HG03060 (cell line): Measurements from ENCODE around the gene SPRR2B.
"Not testable (repeated sequence)": the region's sequence is repeated elsewhere in the genome, so short reads cannot be mapped to it uniquely, and the experiment has no call there.

Source experiments
- ATAC-seq: cut with Tn5 transposase; IDR thresholded peaks from one replicate; pipeline ENCODE4 v1.9.1; 2021; ENCODE audit warnings: low read depth, moderate number of reproducible peaks; ENCODE audit not compliant: unreplicated experiment

SPRR2B gene

DNA sequence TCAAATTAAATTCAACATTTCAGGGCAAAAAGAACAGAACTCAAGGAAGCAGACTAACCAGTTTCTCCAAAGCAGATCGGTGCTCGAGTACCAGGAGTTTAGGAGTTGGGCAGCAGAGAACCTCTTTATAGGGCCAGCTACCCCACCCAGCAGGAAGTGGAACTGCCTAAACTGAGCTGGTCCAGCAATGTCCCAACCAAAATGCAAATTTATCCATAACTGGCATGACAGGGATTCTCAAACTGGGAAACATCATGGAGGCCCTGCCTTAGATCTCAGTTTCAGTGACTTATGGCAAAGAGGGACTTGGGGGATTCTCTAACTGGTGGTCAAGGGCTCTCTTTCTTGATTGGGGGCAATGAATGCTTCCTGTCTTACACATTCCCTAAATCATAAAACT lies at the start of gene SPRR2B:
SPRR2B (minus strand) TSS at position 101 of the 400 bp plus-strand sequence. CDS start 772 bp downstream, outside the sequence.
- no peak for ATAC-seq

DNA sequence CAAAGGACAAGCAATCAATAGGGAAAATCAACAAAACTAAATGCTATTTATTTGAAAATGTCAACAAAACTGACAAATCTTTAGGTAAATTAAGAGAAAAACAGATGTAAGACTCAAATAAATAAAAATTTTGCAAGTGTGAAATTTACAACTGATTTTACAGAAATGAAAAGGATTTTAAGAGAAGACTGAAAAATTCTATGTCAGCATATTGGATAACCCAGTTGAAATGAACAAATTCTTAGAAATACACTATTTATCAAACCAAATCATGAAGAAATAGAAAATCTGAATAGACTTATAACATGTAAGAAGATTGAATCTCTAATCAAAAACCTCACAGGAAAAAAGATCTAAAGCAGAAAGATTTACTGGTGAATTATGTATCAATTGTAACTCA lies 49.5 kb upstream of the SPRR2B start:
- ATAC-seq: no peak

DNA sequence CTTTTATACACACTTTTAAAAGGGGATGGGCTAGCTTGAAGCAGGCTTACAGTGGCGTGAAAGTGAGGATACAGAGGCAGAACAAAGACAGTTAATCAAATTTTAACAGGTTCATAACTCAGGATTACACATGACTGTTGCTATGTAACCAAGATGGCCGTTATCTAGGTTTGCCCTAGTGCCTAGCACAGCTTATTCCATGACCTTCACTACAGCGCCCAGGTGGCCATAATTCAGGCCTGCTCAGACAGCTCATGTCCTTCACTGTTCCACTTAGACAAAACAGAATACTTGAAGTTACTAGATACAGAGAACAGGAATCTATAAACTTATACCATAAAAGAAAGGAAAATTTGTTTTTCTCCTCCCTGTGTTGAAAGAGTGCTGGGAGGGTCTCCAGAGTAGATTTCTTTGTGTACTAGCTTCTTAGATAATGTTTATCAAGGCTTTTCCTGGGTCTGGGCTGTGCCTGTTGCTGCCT lies 48.1 kb upstream of the SPRR2B start:
- no peak for ATAC-seq

DNA sequence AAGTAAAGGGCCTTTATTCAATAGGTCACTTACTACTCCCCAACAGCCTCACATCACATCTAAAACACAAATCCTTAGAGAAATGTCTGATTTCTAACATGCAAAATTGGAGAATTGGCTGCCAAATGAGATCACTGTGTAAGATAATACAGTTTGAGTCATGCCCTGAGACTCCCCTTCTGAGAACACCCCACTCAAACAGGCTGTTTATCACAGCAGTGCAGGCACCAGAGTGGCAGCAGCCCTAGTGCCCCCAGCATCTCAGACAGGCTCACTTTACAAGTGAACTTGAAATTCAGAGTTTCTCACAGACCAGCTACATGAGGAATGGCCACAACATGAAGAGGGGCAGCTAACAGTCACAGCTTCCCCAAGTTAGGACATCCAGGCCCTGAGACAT lies 43.9 kb upstream of the SPRR2B start:
- ATAC-seq: not testable (repeated sequence)

DNA sequence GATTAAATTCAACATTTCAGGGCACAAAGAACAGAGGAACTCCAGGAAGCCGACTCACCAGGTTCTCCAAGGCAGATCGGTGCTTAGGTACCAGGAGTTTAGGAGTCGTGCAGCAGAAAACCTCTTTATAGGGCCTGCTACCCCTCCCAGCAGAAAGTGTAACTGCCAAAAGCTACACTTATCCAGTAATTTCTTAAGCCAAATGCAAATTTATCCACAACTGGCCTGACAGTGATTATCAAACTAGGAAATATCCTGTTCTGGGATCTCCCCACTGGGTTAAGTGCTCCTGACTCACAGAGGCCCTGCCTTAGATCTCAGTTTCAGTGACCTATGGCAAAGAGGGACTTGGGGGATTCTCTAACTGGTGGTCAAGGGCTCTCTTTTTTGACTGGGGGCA lies 42.0 kb upstream of the SPRR2B start, which contains the start of gene SPRR2F:
SPRR2F (minus strand) TSS at position 101 of the 400 bp plus-strand sequence. CDS start 783 bp downstream, outside the sequence.
- ATAC-seq: no peak

DNA sequence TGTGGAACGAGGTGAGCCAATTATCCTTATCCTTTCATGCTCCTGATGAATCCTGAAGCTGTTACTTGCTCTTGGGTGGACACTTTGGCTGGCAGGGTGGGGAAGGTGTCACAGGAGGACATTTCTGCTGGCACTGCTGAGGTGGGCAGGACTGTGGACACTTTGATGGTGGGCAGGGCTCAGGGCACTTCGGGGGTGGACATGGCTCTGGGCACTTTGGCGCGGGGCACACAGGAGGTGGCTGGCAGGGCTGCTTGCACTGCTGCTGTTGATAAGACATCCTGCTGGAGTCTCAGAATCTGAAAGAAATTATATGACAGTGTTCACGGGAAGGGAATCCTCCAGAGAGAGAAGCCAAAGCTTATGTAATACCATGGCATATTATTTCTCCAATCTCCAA lies 41.0 kb upstream of the SPRR2B start:
- not testable (repeated sequence) for ATAC-seq

DNA sequence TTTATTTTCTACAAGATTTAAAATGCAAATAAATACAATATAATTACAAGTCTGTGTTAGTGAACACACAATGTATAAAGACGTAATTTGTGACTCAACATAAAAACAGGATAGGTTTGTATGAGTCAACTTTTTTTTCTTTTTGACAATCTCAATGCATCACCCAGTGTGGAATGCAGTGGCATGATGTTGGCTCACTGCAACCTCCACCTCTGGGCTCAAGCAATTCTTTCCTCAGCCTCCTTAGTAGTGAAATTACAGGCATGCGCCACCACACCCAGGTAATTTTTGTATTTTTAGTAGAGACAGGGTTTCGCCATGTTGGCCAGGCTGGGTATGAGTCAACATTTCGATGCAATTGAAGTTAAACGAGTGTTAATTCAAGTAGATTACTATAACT lies 28.8 kb upstream of the SPRR2B start:
- ATAC-seq: no peak

DNA sequence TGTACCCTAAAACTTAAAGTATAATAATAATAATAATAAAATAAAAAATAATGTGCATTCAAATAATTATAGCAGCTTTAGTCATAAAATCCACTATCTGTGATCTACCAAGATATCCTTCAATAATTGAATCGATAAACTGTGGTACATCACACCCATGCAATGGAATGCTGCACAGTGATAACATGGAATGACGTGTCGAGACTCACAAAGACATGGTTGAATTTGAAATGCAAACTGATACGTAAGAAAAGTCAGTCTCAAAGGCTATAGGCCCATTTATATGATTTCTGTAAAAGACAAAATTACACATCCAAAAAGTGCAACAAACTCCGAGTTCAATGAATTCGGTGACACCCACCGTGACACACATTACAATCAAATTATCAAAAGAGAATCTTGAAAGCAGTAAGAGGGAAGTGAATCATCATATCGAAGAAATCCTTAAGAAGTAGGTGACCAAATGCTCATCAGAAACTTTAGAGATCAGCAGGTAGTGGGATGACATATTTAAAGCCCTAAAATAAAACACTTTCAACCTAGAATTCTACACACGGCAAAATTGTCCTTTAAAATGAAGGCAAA lies 28.1 kb upstream of the SPRR2B start:
- ATAC-seq: no peak

DNA sequence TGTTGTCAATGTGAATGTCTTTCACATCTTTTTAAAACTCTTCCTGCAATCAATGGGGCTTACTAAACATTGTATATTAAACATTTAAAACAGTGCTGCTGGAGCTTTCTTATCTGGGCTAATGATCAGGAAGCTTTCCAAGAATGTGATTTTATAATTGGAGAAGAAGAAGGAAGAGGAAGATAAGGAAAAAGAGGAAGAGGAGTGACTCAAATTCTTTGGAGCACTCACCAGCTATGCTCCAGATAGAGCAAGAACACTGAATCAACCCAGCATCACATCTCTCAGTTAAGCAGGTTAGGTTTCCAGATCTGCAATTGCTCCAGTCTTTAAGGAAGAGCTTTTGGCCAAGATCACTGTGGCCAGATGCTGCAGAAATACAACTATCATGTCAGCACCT lies 24.4 kb upstream of the SPRR2B start:
- no peak for ATAC-seq

DNA sequence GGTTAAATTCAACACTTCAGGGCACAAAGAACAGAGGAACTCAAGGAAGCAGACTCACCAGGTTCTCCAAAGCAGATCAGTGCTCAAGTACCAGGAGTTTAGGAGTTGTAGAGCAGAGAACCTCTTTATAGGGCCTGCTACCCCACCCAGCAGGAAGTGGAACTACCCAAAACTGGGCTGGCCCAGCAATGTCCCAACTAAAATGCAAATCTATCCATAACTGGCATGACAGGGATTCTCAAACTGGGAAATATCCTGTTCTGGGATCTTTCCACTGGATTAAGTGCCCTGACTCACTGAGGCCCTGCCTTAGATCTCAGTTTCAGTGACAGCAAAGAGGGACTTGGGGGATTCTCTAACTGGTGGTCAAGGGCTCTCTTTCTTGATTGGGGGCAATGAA lies 23.0 kb upstream of the SPRR2B start, which contains the start of gene SPRR2E:
SPRR2E (minus strand) TSS at position 101 of the 400 bp plus-strand sequence. CDS start 775 bp downstream, outside the sequence.
- no peak for ATAC-seq

DNA sequence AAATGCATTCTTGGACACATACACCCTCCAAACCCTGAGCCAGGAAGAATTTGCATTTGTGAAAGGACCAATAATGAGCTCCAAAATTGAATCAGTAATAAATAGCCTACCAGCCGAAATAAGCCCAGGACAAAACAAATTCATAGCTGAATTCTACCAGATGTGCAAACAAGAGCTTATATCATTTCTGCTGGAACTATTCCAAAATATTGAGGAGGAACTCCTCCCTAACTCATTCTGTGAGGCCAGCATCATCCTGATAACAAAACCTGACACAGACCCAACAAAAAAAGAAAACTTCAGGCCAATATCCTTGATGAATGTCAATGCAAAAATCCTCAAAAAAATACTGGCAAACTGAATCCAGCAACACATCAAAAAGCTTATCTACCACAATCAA lies 16.2 kb upstream of the SPRR2B start:
- no peak for ATAC-seq

DNA sequence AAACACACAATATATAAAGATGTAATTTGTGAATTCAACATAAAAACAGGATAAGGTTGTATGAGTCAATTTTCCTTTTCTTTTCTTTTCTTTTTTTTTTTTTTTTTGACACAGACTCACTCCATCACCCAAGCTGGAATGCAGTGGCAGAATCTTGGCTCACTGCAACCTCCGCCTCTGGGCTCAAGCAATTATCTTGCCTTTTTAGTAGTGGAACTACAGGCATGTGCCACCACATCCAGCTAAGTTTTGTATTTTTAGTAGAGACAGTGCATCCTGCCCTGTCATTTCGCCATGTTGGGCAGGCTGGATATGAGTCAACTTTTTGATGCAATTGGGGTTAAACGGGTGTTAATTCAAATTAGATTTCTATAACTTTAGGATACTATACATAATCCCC lies 10.3 kb upstream of the SPRR2B start:
- ATAC-seq: no peak

DNA sequence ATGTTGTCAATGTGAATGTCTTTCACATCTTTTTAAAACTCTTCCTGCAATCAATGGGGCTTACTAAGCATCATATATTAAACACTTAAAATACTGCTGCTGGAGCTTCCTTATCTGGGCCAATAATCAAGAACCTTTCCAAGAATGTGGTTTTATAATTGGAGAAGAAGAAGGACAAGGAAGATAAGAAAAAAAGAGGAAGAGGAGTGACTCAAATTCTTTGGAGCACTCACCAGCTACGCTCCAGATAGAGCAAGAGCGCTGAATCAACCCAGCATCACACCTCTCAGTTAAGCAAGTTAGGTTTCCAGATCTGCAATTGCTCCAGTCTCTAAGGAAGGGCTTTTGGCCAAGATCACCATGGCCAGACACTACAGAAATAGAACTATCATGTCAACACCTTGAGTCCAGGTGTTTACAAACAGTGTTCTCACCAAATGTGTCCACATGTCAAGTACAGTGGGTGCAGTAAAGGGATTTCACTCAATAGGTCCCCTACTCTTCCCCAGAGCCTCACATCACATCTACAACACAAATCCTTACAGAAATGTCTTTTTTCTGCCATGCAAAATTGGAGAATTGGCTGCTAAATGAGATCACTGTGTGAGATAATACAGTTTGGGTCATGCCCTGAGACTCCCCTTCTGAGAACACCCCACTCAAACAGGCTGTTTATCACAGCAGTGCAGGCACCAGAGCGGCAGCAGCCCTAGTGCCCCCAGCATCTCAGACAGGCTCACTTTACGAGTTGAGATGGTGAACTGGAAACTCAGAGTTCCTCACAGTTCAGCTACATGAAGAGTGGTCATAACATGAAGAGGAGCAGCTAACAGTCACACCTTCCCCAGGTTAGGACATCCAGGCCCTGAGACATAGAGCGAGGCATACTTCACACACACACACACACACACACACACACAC lies 1.7 kb upstream of the SPRR2B start:
- no peak for ATAC-seq

DNA sequence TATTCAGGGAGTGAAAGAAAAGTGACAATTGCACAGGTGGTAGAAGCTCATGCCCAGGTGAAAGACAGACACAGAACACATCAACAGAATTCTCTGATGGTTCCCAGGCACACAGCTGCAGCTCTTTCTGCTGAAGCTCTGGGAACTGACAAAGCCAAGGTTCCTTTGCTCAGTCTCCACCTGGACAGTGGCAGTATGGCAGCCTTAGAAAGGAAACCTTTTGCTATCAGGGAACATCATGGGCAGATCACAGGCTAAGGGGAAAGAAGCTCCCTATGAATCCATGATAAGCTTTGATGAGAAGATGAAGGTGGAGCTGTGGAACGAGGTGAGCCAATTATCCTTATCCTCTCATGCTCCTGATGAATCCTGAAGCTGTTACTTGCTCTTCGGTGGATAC lies 1.2 kb downstream of the SPRR2B start:
- no peak for ATAC-seq

DNA sequence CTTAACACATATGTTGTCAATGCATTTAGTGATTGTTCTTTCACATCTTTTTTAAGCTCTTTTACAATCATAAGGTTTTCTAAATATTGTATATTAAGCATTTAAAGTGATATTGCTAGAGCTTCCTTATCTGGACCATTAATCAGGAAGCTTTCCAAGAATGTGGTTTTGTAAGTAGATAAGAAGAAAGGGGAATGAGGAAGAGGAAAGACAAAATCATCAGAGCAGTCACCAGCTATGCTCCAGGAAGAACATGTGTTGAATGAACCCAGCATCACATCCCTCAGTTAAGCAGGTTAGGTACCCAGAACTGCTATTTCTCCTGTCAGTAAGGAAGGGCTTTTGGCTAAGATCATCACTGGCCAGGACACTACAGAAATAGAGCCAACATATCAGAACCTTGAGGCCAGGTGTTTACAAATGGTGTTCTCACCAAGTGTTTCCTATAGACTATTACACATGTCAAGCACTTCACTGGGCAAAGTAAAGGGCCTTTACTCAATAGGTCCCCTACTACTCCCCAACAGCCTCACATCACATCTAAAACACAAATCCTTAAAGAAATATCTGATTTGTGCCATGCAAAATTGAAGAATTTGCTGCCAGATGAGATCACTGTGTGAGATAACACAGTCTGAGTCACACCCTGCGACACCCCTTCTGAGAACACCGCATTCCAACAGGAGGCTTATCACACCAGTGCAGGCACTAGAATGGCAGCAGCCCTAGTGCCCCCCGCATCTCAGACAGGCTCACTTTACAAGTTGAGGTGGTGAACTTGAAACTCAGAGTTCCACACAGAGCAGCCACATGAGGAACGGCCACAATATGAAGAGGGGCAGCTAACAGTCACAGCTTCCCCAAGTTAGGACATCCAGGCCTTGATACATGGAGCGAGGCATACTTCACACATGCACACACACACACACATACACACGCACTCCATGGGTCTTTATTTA lies 12.3 kb downstream of the SPRR2B start:
- ATAC-seq: no peak

DNA sequence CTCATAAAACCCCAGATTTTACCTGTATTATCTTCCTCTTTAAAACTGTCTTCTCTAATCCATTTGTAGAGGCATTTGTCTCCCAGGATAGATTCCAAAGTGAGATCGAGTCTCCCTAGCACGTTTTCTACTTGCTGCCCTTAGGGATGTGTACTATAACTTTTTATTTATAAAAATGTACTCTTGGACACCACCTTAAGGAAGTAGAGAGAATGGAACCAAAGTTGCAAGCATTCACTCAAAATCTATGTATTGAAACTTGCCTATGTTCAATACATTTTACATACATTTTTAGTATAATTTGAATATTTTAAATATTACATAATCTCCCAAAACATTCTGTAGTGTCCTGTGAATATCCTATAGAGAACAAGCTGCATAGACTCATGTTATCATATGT lies 13.3 kb downstream of the SPRR2B start:
- no peak for ATAC-seq

DNA sequence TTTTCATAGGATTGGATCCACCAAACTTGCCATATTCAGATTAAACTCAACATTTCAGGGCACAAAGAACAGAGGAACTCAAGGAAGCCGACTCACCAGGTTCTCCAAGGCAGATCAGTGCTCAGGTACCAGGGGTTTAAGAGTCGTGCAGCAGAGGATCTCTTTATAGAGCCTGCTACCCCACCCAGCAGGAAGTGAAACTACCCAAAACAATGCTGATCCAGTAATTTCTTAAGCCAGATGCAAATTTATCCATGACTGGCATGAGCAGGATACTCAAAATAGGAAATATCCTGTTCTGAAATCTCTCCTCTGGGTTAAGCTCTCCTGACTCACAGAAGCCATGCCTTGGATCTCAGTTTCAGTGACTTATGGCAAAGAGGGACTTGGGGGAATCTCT lies 14.0 kb downstream of the SPRR2B start, which contains the start of gene SPRR2A:
SPRR2A (minus strand) TSS at position 138 of the 400 bp plus-strand sequence. CDS start 777 bp downstream, outside the sequence.
- no peak for ATAC-seq

DNA sequence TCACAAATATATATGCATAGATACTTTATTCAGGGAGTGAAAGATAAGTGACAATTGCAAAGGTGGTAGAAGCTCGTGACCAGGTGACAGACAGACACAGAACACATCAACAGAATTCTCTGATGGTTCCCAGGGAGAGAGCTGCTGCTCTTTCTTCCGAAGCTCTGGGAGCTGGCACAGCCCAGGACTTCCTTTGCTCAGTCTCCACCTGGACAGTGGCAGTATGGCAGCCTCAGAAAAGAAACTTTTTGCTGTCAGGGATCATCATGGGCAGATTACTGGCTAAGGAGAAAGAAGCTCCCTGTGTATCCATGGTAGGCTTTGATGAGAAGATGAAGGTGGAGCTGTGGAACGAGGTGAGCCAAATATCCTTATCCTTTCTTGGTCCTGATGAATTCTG lies 15.3 kb downstream of the SPRR2B start:
- ATAC-seq: not testable (repeated sequence)

DNA sequence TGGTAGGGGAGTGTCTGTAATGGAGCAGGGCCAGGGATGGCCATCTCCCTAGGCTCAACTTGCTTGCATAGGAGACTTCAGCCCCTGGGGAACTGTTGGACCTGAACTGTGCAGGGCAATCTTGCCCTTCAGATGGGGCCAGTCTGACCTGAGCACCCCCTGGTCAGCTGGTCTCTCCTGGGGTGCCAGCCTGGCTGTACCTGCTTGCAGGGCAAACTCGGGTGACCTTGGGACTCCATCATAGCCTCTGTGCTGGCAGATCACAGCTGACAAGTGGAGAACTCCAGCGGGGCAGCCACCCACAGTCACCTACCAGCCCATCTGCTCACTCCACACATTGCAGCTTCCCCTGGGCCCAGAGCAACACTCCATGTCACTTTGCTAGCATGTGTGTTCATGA lies 22.2 kb downstream of the SPRR2B start:
- no peak for ATAC-seq

DNA sequence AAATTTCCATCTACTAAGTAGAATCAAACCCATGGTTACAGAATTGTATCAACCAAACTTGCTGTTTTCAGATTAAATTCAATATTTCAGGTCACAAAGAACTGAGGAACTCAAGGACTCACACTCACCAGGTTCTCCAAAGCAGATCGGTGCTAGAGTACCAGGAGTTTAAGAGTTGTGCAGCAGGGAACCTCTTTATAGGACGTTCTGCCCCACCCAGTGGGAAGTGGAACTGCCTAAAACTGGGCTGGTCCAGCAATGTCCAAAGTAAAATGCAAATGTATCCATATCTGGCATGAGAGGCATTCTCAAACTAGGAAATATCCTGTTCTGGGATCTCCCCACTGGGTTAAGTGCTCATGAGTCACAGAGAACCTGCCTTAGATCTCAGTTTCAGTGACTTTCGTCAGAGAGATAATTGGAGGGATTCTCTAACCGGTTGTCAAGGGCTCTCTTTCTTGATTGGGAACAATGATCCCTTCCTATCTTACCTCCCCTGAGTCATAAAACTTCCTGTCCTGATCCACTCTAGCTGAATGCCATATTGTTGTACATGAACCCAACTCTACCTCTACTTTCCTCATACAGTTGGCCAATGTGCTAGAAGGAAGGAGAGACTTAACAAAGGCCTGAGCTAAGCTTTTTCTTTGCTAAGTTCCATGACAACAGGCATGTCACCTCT lies 30.3 kb downstream of the SPRR2B start, which contains the start of gene SPRR2D:
SPRR2D (minus strand) TSS at position 171 of the 682 bp plus-strand sequence. CDS start 774 bp downstream, outside the sequence.
- ATAC-seq: no peak
